ENCODE results near the gene NEU1. TPM values are rescaled to one million over a fixed set of nuclear protein-coding genes. Genes with fewer than 3 reads are reported as not detected.
"Not testable (repeated sequence)": the region's sequence is repeated elsewhere in the genome, so short reads cannot be mapped to it uniquely, and the experiment has no call there.

Gene NEU1
- total RNA-seq, 2 donors from 2014 or later: 29.3 to 30.6 TPM

DNA sequence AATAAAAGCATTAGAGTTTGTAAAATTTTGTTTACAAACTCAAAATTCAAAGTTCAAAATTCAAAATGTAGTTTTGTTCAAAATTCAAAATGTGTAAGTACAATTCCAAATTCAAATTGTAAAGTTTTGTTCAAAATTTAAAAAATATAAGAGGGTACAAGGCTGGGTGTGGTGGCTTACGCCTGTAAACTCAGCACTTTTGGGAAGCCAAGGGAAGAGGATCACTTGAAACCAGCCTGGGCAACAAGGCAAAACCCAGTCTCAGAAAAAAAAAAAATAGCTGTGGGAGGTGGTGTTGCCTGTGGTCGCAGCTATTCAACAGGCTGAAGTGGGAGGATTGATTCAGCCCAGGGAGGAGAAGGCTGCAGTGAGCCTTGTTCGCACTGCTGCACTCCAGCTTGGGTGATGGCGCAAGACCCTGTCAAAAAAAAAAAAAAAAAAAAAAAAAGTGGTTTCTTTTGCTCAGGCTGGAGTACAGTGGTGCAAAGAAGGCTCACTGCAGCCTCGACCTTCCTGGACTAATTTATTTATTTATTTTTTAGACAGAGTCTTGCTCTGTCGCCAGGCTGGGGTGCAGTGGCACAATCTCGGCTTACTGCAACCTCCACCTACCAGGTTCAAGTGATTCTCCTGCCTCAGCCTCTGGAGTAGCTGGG is 44.7 kb upstream of the NEU1 start:
- peaks cover 9% of the 10 kb centered on the region for H3K4me1 ChIP-seq
- no peaks in the 10 kb centered on the region for H3K9me3 ChIP-seq
- H3K36me3 ChIP-seq (replicated peaks in 1 of 2; ENCODE audit: insufficient read depth in 1 of 2, low read depth in 2 of 2): no peaks in the 10 kb centered on the region
- H3K27ac ChIP-seq: no peak overlapping the region
- intact Hi-C loops (cut with DNase I): no loop called here
- no peak for TF ChIP-seq POLR2A (IDR thresholded peaks at IDR 0.05)
- TF ChIP-seq, protein P1, sequence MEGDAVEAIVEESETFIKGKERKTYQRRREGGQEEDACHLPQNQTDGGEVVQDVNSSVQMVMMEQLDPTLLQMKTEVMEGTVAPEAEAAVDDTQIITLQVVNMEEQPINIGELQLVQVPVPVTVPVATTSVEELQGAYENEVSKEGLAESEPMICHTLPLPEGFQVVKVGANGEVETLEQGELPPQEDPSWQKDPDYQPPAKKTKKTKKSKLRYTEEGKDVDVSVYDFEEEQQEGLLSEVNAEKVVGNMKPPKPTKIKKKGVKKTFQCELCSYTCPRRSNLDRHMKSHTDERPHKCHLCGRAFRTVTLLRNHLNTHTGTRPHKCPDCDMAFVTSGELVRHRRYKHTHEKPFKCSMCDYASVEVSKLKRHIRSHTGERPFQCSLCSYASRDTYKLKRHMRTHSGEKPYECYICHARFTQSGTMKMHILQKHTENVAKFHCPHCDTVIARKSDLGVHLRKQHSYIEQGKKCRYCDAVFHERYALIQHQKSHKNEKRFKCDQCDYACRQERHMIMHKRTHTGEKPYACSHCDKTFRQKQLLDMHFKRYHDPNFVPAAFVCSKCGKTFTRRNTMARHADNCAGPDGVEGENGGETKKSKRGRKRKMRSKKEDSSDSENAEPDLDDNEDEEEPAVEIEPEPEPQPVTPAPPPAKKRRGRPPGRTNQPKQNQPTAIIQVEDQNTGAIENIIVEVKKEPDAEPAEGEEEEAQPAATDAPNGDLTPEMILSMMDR (IDR thresholded peaks at IDR 0.05): no peak
- ATAC-seq (no peak), DNase-seq (peak in 1 of 4 donors; percentile 24)
- no peak overlapping the region for H3K4me3 ChIP-seq
- WGBS, 2 donors: 35 to 40% methylated on average over 7 of the region's 7 CpGs
- H3K27me3 ChIP-seq: no peaks in the 10 kb centered on the region

DNA sequence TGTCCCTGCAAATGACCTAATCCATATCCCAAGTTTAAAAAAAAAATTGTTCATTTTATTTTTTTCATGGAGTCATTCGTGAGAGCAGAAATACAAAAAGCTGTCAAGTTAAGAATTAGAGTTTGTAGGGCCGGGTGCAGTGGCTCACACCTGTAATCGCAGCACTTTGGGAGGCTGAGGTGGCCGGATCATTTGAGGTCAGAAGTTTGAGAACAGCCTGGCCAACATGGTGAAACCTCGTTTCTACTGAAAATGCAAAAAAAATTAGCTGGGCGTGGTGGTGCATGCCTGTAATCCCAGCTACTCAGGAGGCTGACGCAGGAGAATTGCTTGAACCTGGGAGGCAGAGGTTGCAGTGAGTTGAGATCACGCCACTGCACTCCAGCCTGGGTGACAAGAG is 44.1 kb upstream of the NEU1 start:
- WGBS, 2 donors: 66 to 68% methylated on average over 8 of the region's 8 CpGs
- intact Hi-C loops (cut with DNase I); DNase-seq; H3K4me1 ChIP-seq; H3K9me3 ChIP-seq; ATAC-seq; H3K4me3 ChIP-seq; H3K36me3 ChIP-seq (replicated peaks in 1 of 2; ENCODE audit: insufficient read depth in 1 of 2, low read depth in 2 of 2); H3K27ac ChIP-seq; H3K27me3 ChIP-seq: not testable (repeated sequence)

DNA sequence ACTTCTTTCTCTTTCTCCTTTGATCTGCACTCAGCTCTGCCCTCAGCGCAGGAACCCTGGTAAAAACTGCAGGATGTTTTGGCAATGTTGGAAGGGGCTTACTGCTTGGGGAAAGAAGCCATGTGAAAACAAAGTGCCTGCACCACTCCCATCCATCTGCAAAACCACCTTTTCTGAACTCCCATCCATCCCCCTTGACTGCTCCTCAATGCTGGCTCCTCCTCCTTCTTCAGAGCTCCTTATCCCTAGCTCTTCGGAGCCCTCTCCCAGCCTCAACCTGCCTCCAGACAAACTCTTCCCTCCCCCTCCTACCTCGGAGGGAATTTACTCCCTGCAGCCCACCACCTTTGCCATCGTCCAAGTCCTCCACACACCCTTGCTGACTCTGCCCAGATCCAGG is 43.5 kb upstream of the NEU1 start:
- 30 to 34% methylated on average over 4 of the region's 4 CpGs for WGBS, 2 donors
- H3K27ac ChIP-seq: no peak overlapping the region
- no peak for ATAC-seq

DNA sequence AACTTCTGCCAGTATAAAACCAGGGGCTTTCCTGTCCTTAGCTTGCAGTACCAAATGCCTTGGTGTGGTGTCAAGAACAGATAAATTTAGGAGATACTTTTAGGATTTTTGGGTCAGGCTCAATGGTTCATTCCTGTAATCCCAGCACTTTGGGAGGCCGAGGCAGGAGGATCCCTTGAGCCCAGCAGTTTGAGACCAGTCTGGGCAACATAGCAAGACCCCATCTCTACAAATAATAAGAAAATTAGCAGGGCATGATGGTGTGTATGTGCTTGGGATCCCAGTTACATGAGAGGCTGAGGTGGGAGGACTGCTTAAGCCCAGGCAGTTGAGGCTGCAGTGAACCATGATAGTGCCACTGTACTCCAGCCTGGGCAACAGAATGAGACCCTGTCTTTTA is 42.4 kb upstream of the NEU1 start:
- H3K27me3 ChIP-seq: no peaks in the 10 kb centered on the region
- DNase-seq (no peak), ATAC-seq (no peak)
- no peak overlapping the region for H3K4me3 ChIP-seq
- peaks cover 21% of the 10 kb centered on the region for H3K4me1 ChIP-seq
- no peaks in the 10 kb centered on the region for H3K9me3 ChIP-seq
- H3K36me3 ChIP-seq (replicated peaks in 1 of 2; ENCODE audit: insufficient read depth in 1 of 2, low read depth in 2 of 2): no peaks in the 10 kb centered on the region
- intact Hi-C loops (cut with DNase I): no loop called here
- no peak for TF ChIP-seq POLR2A (IDR thresholded peaks at IDR 0.05)
- TF ChIP-seq, protein P1 (IDR thresholded peaks at IDR 0.05): no peak
- WGBS, 2 donors: 75 to 100% methylated on average over 1 of the region's 1 CpG
- H3K27ac ChIP-seq: no peak overlapping the region

More for the DNA sequence above, 43.5 kb upstream of the NEU1 start:
- TF ChIP-seq, protein P1 (IDR thresholded peaks at IDR 0.05): no peak
- TF ChIP-seq POLR2A (IDR thresholded peaks at IDR 0.05): no peak
- Histone ChIP-seq H3K9me3 (no peaks in the 10 kb centered on the region), H3K36me3 (replicated peaks in 1 of 2; ENCODE audit: insufficient read depth in 1 of 2, low read depth in 2 of 2) (no peaks in the 10 kb centered on the region), H3K4me1 (peaks cover 13% of the 10 kb centered on the region), H3K4me3 (no peak overlapping the region), H3K27me3 (no peaks in the 10 kb centered on the region)
- intact Hi-C loops (cut with DNase I): no loop called here
- no peak for DNase-seq

DNA sequence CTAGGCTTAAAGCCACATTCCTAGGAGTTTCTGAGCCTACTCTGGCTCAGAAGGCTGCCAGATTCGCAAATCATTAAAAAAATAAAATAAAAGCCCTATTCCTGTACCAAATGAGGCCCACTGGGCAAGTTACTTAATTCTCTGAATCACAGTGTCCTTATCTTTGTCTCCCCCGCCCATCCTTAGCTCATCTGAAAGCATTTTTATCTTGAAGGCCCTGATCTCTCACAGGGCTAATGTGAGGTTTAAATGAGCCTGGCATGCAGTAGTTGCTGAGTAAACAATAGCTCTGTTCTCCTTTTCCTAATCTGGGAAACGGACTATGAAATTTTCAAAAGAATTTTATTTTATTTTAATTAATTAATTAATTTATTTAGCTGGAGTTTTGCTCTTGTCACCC is 41.3 kb upstream of the NEU1 start:
- TF ChIP-seq, protein P1 (IDR thresholded peaks at IDR 0.05): no peak
- no peak for TF ChIP-seq POLR2A (IDR thresholded peaks at IDR 0.05)
- no peak overlapping the region for H3K4me3 ChIP-seq
- H3K9me3 ChIP-seq: no peaks in the 10 kb centered on the region
- DNase-seq: no peak
- H3K4me1 ChIP-seq: peaks cover 29% of the 10 kb centered on the region
- no peak for ATAC-seq
- no peaks in the 10 kb centered on the region for H3K36me3 ChIP-seq (replicated peaks in 1 of 2; ENCODE audit: insufficient read depth in 1 of 2, low read depth in 2 of 2)
- WGBS, 2 donors: 64 to 68% methylated on average over 3 of the region's 3 CpGs
- intact Hi-C loops (cut with DNase I): no loop called here
- H3K27ac ChIP-seq: no peak overlapping the region
- H3K27me3 ChIP-seq: no peaks in the 10 kb centered on the region
